Esophagus squamous epithelium (tissue), 4 donors: ENCODE data around the gene MSL1.

Source experiments
- POLR2A ChIP-seq, 4 donors: fragments of 450-650 bp; IDR thresholded peaks; one replicate each; pipeline ENCODE4 v1.6.1; 2017; ENCODE audit warnings: antibody characterized with exemption in 4 of 4, mild to moderate bottlenecking in 4 of 4, moderate library complexity in 3 of 4
- TF ChIP-seq, protein P1 (sequence below), 6 experiments: fragments of 450-650 bp in 4 of 6; fragments of 200-600 bp in 2 of 6; sonication (generic) in 2 of 6; IDR thresholded peaks; one replicate each; pipeline ENCODE4 v1.5.1; 2016 to 2019; ENCODE audit warnings: antibody characterized with exemption in 6 of 6, mild to moderate bottlenecking in 4 of 6, moderate library complexity in 4 of 6

DNA sequence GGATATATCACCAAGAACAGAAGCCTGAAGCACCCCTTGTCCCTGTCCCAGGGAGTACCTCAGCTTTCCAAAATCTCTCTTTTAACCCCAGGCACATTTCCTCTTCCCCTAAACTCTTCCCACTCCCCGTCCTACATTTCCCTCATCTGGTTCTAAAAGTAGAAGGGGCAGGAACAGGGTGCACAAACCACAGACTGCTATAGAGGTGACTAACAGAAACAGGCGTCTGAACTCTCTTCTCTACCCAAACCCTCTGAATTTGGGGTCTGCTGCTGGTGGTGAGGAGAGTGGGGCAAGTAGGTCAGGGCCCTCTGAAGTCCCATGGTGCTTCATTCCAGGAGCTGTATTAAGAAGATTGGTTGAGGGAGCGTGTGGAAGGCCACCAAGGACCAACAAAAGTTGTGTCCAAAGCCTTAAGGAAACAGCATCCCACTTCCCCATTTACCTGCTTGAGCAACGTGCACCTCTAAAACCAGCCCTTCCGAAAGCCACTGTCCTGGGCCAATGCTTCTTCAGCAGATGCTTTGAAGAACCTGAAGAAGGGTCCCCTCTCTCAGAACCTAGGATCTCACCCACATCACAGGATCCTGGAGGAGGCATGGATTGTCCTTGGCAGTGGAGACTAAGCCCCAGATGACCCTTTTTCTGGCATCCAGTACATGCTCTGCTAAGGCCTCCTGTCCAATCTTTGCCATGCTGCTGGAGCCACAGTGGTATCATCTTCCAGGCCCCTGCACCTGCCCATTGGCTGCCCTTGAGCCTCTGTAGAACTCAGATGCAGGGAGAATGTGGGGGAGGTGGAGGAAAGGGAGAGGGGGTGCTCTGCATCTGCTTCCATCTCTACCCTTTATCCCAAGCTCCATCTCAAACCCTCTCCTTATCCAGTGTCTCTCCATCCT lies 15.7 kb upstream of the MSL1 start:
- TF ChIP-seq, protein P1, sequence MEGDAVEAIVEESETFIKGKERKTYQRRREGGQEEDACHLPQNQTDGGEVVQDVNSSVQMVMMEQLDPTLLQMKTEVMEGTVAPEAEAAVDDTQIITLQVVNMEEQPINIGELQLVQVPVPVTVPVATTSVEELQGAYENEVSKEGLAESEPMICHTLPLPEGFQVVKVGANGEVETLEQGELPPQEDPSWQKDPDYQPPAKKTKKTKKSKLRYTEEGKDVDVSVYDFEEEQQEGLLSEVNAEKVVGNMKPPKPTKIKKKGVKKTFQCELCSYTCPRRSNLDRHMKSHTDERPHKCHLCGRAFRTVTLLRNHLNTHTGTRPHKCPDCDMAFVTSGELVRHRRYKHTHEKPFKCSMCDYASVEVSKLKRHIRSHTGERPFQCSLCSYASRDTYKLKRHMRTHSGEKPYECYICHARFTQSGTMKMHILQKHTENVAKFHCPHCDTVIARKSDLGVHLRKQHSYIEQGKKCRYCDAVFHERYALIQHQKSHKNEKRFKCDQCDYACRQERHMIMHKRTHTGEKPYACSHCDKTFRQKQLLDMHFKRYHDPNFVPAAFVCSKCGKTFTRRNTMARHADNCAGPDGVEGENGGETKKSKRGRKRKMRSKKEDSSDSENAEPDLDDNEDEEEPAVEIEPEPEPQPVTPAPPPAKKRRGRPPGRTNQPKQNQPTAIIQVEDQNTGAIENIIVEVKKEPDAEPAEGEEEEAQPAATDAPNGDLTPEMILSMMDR (IDR thresholded peaks at IDR 0.05): no peak
- no peak for TF ChIP-seq POLR2A (IDR thresholded peaks at IDR 0.05)
